NB4 (cell line): ENCODE measurements around the gene PFKFB3.

Source experiments
- CTCF ChIP-seq: IDR thresholded peaks from one replicate; pipeline ENCODE4 v1.5.1; 2012; ENCODE audit warnings: low read depth, low read length
- MAX ChIP-seq: IDR thresholded peaks from 2 replicates; pipeline ENCODE4 v1.6.1; 2011; ENCODE audit warnings: low read depth, low read length
- MYC ChIP-seq: IDR thresholded peaks from 2 replicates; pipeline ENCODE4 v1.6.1; 2011; ENCODE audit warnings: low read depth, low read length
- POLR2A ChIP-seq: IDR thresholded peaks from 2 replicates; pipeline ENCODE4 v1.6.1; 2011; ENCODE audit warnings: mild to moderate bottlenecking; ENCODE audit not compliant: insufficient read length; ENCODE audit errors: extremely low read depth

DNA sequence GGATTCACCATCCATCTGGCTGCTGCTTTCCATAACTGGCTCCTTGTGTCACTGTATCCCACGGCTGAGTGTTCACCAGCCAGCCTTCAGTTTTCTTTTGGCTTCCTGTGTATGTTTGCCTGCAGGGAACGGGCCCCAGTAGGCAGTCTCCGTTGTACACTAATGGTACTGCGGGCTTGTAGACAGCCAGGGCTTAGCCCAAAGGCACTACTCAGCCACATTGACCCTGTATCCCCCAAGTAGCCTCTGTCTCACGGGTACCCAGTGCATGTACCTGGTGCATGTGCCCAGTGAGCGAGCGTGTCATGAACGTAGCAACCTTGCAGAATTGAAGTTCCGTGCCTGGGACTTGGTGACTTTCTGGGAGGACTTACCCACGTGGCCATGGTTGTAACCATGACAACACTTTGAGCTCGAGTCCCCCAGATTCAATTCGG, 6.1 kb downstream of the PFKFB3 start:
- TF ChIP-seq MAX (no peak), MYC (no peak), CTCF (no peak), POLR2A (no peak)
